GM19395 (cell line): ENCODE measurements around the gene DAB2IP.

Experiments
- ATAC-seq: cut with Tn5 transposase; IDR thresholded peaks from one replicate; pipeline ENCODE4 v1.9.1; 2021; ENCODE audit warnings: mild to moderate bottlenecking, moderate library complexity; ENCODE audit not compliant: unreplicated experiment

The DAB2IP gene

GRCh38 chr9:121773286-121773953 is 122.0 kb downstream of the DAB2IP start:
- no peak for ATAC-seq

GRCh38 chr9:121773954-121774714 is 122.7 kb downstream of the DAB2IP start:
- no peak for ATAC-seq

- ATAC-seq, result no peak
Observed at GRCh38 chr9:121774715-121775613, 123.5 kb downstream of the DAB2IP start.

GRCh38 chr9:121776001-121776738 is 124.7 kb downstream of the DAB2IP start:
- ATAC-seq, result no peak

GRCh38 chr9:121776739-121777637 is 125.6 kb downstream of the DAB2IP start:
- ATAC-seq, result no peak

- no peak for ATAC-seq
Observed at GRCh38 chr9:121778252-121779225, 127.1 kb downstream of the DAB2IP start.

- no peak for ATAC-seq
Observed at GRCh38 chr9:121779381-121780117, 128.1 kb downstream of the DAB2IP start.

- no peak for ATAC-seq
Observed at GRCh38 chr9:121780177-121781040, 129.0 kb downstream of the DAB2IP start.

GRCh38 chr9:121781145-121781548 is 129.7 kb downstream of the DAB2IP start:
- ATAC-seq, result no peak

- no peak for ATAC-seq
Observed at GRCh38 chr9:121781701-121782464, 130.4 kb downstream of the DAB2IP start.

GRCh38 chr9:121782514-121783110 is 131.2 kb downstream of the DAB2IP start:
- ATAC-seq, result no peak

GRCh38 chr9:121783111-121783510 is 131.7 kb downstream of the DAB2IP start:
- no peak for ATAC-seq

- ATAC-seq, result no peak
Observed at GRCh38 chr9:121783521-121784507, 132.4 kb downstream of the DAB2IP start.

- no peak for ATAC-seq
Observed at GRCh38 chr9:121784731-121785411, 133.4 kb downstream of the DAB2IP start.
